ENCODE measurements around the gene CSHL1.
"Not testable (repeated sequence)": the region's sequence is repeated elsewhere in the genome, so short reads cannot be mapped to it uniquely, and the experiment has no call there.

The CSHL1 gene

GRCh38 chr17:63881935-63882601, 29.0 kb downstream of the CSHL1 start, which contains the start of gene GH2:
Gene GH2 (minus strand): TSS chr17:63881944. CDS start chr17:63881801, 143 bp downstream.
- peak; percentile 49 for DNase-seq

- DNase-seq = not testable (repeated sequence)
These were observed 29.7 kb downstream of the CSHL1 start for GRCh38 chr17:63881337-63881736.

- DNase-seq = no peak
These were observed 30.4 kb downstream of the CSHL1 start for GRCh38 chr17:63880706-63881105.

- not testable (repeated sequence) for DNase-seq
These were observed 32.6 kb downstream of the CSHL1 start for GRCh38 chr17:63878413-63878812.

GRCh38 chr17:63874693-63875092, 36.4 kb downstream of the CSHL1 start:
- DNase-seq = not testable (repeated sequence)

GRCh38 chr17:63874061-63874626, 36.9 kb downstream of the CSHL1 start:
- DNase-seq = not testable (repeated sequence)

GRCh38 chr17:63873577-63873976, 37.5 kb downstream of the CSHL1 start, which contains the start of gene CSH2:
Gene CSH2 (minus strand): TSS chr17:63873677. CDS start chr17:63873614, 63 bp downstream.
- not testable (repeated sequence) for DNase-seq

- DNase-seq = not testable (repeated sequence)
These were observed 39.3 kb downstream of the CSHL1 start for GRCh38 chr17:63871646-63872365.

GRCh38 chr17:63870292-63870665, 40.8 kb downstream of the CSHL1 start:
- DNase-seq = not testable (repeated sequence)

GRCh38 chr17:63869491-63870291, 41.4 kb downstream of the CSHL1 start:
- DNase-seq = not testable (repeated sequence)

- DNase-seq = not testable (repeated sequence)
These were observed 44.4 kb downstream of the CSHL1 start for GRCh38 chr17:63866625-63867024.
